Endothelial cell (in vitro differentiated cells): Measurements from ENCODE around the gene SWAP70. TPM values are rescaled to one million over a fixed set of nuclear protein-coding genes. Genes with fewer than 3 reads are reported as not detected.

Source experiments
- DNase-seq: peaks from one replicate; pipeline ENCODE4 v3.0.0; 2021; ENCODE audit warnings: low spot score
- H3K27ac Mint-ChIP-seq: one replicate; pipeline ENCODE4 v1.8.0; 2021; ENCODE audit warnings: mixed read lengths, inconsistent platforms; ENCODE audit not compliant: unreplicated experiment
- H3K27me3 Mint-ChIP-seq: one replicate; pipeline ENCODE4 v1.8.0; 2021; ENCODE audit warnings: mild to moderate bottlenecking, moderate library complexity, mixed read lengths, inconsistent platforms; ENCODE audit not compliant: unreplicated experiment
- H3K36me3 Mint-ChIP-seq: one replicate; pipeline ENCODE4 v1.8.0; 2021; ENCODE audit warnings: mild to moderate bottlenecking, low read depth, mixed read lengths, inconsistent platforms; ENCODE audit not compliant: unreplicated experiment
- H3K4me1 Mint-ChIP-seq: one replicate; pipeline ENCODE4 v1.8.0; 2021; ENCODE audit warnings: mild to moderate bottlenecking, mixed read lengths, inconsistent platforms; ENCODE audit not compliant: unreplicated experiment
- H3K4me3 Mint-ChIP-seq: one replicate; pipeline ENCODE4 v1.8.0; 2021; ENCODE audit warnings: mild to moderate bottlenecking, mixed read lengths, inconsistent platforms; ENCODE audit not compliant: unreplicated experiment
- H3K9me3 Mint-ChIP-seq: one replicate; pipeline ENCODE4 v1.8.0; 2021; ENCODE audit warnings: mixed read lengths, inconsistent platforms; ENCODE audit not compliant: unreplicated experiment
- CTCF ChIP-seq: fragments of 200-600 bp; sonication (generic); IDR thresholded peaks from one replicate; pipeline ENCODE4 v1.5.0; 2021; ENCODE audit warnings: antibody characterized with exemption; ENCODE audit not compliant: unreplicated experiment
- total RNA-seq: library from RNA; stranded (reverse); fragmentation: NEBNext Ultra II Directional; extraction: Animal tissue kit (Norgen Biotek cat#: 25700); gene quantifications from one replicate; pipeline ENCODE4 v1.2.1, GENCODE V29; 2021; ENCODE audit not compliant: unreplicated experiment

Gene SWAP70
- total RNA-seq, 1 donor from 2014 or later: 36.0 TPM

DNA sequence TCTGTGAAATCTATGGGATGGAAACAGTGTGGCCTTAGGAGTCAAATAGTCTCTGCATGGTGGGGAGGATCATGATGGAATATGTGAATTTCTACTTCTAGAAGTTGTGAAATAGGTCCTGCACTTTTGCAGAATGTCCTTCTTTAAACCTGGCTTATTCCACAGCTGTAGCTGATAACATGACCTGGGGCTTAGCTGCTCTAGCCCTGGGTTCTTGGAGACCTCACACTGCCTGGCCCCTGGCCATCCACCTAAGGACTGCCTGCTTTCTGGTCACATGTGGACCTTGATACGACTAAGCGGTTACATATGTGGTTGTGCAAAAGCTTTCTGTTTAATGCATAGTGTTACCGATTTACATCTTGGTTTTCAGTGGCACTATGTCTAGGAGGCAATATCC, 88.2 kb downstream of the SWAP70 start:
- Mint-ChIP-seq H3K4me3 (no peak overlapping the region), H3K9me3 (no peaks in the 10 kb centered on the region), H3K27ac (no peak overlapping the region), H3K36me3 (peaks cover 21% of the 10 kb centered on the region), H3K27me3 (peaks cover 3% of the 10 kb centered on the region), H3K4me1 (peaks cover 35% of the 10 kb centered on the region)
- no peak for TF ChIP-seq CTCF
- DNase-seq: no peak

GRCh38 chr11:9753021-9753420, 89.1 kb downstream of the SWAP70 start:
- no peak overlapping the region for H3K27ac Mint-ChIP-seq

DNA sequence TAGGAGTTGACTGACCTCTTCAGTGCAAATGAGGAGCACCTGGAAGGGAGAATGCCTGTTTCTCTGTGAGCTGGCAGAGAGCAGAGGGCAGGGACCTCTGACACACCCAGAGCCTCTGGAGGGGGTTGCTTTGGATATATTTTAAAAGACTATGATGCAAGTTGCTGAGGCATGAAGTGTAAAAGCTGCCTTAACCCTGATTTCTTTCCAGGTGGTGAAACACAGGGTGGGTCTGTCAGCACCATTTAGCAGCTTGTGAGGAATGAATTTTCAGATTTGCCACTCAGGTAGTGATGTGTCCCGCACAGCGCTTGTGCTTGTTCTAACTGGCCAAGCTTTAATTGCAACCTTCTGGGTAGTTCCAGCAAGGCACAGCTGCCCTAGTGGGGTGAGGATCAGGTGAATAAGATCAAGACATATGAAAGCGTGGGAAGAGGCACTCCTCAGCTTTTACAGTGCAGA, 90.2 kb downstream of the SWAP70 start:
- no peaks in the 10 kb centered on the region for H3K9me3 Mint-ChIP-seq
- H3K27me3 Mint-ChIP-seq: peaks cover 7% of the 10 kb centered on the region
- H3K4me3 Mint-ChIP-seq: no peak overlapping the region
- peaks cover 16% of the 10 kb centered on the region for H3K36me3 Mint-ChIP-seq
- no peak for TF ChIP-seq CTCF
- no peak for DNase-seq
- peaks cover 43% of the 10 kb centered on the region for H3K4me1 Mint-ChIP-seq
- peak overlapping the region; percentile 18 for H3K27ac Mint-ChIP-seq

More at GRCh38 chr11:9753021-9753420, 89.1 kb downstream of the SWAP70 start:
- H3K36me3 Mint-ChIP-seq: peaks cover 21% of the 10 kb centered on the region
- TF ChIP-seq CTCF: no peak
- H3K4me3 Mint-ChIP-seq: no peak overlapping the region
- no peaks in the 10 kb centered on the region for H3K9me3 Mint-ChIP-seq
- peaks cover 41% of the 10 kb centered on the region for H3K4me1 Mint-ChIP-seq
- H3K27me3 Mint-ChIP-seq: peaks cover 7% of the 10 kb centered on the region
- DNase-seq: no peak

GRCh38 chr11:9755561-9756185, 91.8 kb downstream of the SWAP70 start:
- Mint-ChIP-seq H3K27me3 (peaks cover 14% of the 10 kb centered on the region), H3K27ac (peak overlapping the region; percentile 74), H3K36me3 (peaks cover 5% of the 10 kb centered on the region), H3K9me3 (no peaks in the 10 kb centered on the region), H3K4me1 (peaks cover 40% of the 10 kb centered on the region), H3K4me3 (peak overlapping the region; percentile 35)
- no peak for DNase-seq
- TF ChIP-seq CTCF: no peak

GRCh38 chr11:9756461-9756860, 92.6 kb downstream of the SWAP70 start:
- Mint-ChIP-seq H3K36me3 (peaks cover 3% of the 10 kb centered on the region), H3K4me1 (peaks cover 38% of the 10 kb centered on the region), H3K27ac (no peak overlapping the region), H3K27me3 (peaks cover 15% of the 10 kb centered on the region), H3K9me3 (no peaks in the 10 kb centered on the region), H3K4me3 (no peak overlapping the region)
- no peak for TF ChIP-seq CTCF
- no peak for DNase-seq
